Smooth muscle cell of bladder (primary cell): ENCODE results near the gene DCP2. TPM values are rescaled to one million over a fixed set of nuclear protein-coding genes. Genes with fewer than 3 reads are reported as not detected.

Experiments used
- total RNA-seq: library from RNA; depleted of rRNA; stranded (reverse); fragments of >200 nt; gene quantifications from 2 replicates; pipeline ENCODE4 v1.2.3, GENCODE V29; 2014

DCP2 gene
- total RNA-seq, result 15.2 and 19.0 TPM in 2 replicates

GRCh38 chr5:112976432-112977309 is at the start of gene DCP2:
DCP2 (plus strand) TSS chr5:112976798; CDS start chr5:112976934, 136 bp downstream.

Other genes with a start within 250 kb of the DCP2 start
- gene APC, start 238.9 kb upstream of the DCP2 start, total RNA-seq, result 32.4 and 35.0 TPM in 2 replicates
- gene SRP19, start 115.5 kb upstream of the DCP2 start, total RNA-seq, result 64.0 and 64.7 TPM in 2 replicates
- gene REEP5, start 54.6 kb upstream of the DCP2 start, total RNA-seq, result 39.3 and 54.1 TPM in 2 replicates